Stimulated activated naive CD8-positive, alpha-beta T cell treated with anti-CD3 and anti-CD28 coated beads, Interleukin-15, Interleukin-2, amounts not matched to agents 100 U/mL and 50 U/mL, for 24 hours (primary cell): ENCODE results near the gene FBXW7.

Source experiments
- ATAC-seq: fragments of 150-1000 bp; cut with Tn5 transposase; one replicate; pipeline ENCODE4 v1.10.0; 2021
- DNase-seq: peaks from one replicate; pipeline ENCODE4 v3.0.0; 2021

Gene FBXW7

DNA sequence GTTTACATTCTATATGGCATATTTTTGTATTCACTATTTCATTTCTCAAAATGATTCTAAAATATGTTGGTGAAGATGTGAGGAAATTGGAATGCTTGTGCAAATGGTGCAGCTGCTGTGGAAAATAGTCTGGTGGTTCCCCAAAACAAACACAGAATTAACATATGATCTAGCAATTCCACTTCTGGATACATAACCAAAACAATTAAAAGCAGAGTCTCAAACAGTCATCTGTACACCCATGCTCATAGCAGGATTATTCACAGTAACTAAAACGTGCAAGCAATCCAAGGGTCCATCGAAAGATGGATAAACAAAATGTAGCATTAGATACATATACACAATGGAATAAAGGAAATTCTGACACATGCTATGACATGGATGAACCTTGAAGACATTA lies 204.8 kb downstream of the FBXW7 start:
- DNase-seq: no peak
- ATAC-seq: no peak

- no peak for DNase-seq
- ATAC-seq: no peak
These were observed 207.3 kb downstream of the FBXW7 start for GRCh38 chr4:152328582-152328981.

DNA sequence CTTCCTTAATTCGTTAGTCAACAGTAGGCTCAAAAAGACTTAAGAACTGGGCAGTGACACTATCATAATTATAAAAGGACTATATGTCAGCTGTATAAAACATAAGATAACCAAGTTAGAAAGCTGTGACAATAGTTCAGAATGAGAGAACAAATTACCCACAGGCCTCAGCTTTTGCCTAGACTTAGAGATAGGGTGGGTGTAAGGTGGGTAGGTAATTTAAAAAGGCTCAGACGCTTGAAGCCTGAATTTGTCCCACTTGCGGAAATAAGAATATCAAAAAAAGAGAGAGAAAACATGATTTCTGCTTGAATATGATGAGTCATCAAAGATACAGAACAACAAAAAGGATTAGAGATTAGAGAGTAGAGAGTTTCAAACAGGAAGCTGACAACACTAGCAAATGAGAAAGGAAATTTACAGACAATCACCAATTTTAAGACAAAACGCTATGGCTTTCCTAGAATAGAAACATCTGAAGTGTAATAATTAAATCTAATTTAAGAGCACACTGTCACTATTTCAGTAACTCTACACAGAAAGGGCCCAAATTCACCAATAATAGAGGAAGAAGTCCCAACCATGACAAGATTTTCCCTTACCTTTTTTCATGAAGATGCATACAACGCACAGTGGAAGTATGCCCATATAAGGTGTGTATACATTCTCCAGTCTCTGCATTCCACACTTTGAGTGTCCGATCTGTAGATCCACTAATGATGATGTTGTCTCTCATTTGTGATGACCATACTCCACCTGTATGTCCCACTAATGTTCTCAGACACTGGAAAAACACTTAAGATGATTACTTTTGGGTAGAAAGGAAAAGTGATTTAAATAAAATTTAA lies 208.1 kb downstream of the FBXW7 start:
- DNase-seq (no peak), ATAC-seq (no peak)

DNA sequence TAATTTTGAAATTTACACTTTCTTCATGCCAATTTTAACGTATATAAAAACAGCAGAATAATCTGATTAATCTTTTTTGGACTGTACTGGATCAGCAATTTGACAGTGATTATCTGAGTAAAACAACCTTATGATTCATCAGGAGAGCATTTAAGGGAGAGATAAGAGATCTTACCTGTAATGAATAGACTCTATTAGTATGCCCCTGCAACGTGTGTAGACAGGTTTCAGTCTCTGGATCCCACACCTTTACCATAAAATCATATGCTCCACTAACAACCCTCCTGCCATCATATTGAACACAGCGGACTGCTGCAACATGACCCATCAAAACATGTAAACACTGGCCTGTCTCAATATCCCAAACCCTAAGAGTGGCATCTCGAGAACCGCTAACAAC lies 210.1 kb downstream of the FBXW7 start:
- DNase-seq: no peak
- ATAC-seq: no peak

DNA sequence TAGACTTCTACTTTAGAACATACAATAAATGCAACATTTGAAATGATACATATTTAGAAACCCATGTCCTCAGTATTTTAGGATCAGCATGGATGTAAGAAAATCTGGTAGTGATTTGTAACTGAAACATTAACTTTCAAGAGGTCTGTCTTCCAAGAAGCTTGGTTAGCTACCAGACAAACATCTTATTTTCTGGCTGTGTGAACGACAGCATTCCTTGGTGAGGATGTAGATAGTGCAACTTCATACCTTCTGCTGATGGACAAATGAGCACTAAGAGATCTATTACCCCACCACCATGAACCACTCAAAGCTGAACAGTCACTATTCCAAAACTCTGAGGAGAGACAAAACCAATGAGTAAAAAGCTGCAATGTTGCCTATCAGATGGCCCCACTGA lies 212.7 kb downstream of the FBXW7 start:
- ATAC-seq: no peak
- DNase-seq: no peak

DNA sequence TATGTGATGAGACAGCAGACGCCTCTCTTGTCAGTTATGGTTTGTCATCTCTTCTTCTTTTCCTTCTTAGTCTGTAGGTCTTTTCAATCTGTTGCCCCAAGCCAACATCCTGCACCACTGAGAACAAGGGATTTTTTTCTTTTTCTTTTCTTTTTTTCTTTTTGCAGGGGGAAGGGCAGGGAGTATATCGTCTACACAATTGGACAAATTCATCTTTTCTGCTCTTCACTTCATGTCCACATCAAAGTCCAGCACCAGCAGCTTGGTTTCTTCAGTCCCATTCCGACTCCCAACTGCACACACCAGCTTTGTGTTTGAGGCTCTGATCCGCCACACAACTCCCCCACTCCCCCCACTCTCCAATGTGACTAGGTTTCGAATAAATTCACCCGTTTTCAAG lies 213.2 kb downstream of the FBXW7 start:
- DNase-seq (no peak), ATAC-seq (no peak)

GRCh38 chr4:152321923-152322322 lies 214.0 kb downstream of the FBXW7 start:
- ATAC-seq (no peak), DNase-seq (no peak)

GRCh38 chr4:152321398-152321797 lies 214.5 kb downstream of the FBXW7 start:
- ATAC-seq: no peak
- no peak for DNase-seq

DNA sequence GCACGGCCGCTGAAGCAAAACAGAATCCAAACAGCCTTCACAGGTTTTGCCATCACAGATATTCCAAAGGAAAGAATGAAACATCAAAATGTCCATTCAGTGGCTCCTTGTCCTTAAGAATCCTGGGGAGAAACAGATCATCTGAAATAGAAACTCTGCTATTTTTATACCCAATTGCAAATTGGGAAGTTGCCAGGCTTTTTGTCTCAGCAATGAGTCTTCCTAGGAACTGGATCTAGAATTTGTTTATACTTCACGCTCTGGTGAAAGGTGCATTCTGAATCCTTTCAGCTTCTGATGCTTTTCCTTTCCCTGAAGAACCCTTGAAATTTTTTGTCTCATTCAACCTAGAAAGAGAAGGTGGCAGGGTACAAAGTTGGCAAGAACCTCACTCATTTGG lies 218.9 kb downstream of the FBXW7 start:
- ATAC-seq (no peak), DNase-seq (no peak)

DNA sequence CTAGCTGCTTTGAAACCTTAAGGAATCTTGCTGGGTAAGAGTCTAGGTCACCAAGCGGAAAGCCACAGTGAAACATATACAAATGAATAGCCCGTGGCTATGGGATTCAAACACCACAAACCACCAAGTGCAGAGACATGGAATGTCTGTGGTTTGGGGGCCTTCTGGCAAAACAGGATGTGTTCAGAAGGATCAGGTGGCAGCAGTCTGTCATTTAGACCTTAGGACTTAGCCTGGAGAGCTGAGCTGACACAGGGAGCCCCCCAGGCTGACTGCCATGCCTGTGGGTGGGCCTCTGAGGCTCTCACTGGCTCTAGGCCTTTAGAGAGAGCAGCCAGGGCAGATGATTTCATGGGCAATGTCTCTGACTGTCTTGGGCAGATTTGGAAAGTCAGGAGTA lies 225.6 kb downstream of the FBXW7 start:
- no peak for ATAC-seq
- DNase-seq: no peak

DNA sequence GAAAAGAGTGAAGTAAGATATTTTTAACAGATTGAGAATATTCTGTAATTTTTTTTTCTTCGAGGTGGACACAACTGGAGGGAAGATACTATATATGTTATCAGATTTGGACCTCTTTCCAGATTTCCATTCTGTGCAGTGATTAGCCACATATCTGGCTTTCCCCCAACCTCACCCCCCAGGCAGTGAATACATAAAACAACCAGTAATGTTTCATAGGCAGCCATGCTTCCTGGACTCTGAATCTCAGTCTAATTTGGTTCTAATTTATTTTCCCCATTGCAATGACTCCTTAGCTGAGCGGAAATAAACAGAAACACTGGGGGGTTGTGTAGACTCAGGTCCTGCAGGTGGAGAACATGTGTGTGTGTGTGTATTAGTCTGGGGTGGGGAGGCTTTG lies 226.5 kb downstream of the FBXW7 start:
- DNase-seq: no peak
- ATAC-seq: no peak

DNA sequence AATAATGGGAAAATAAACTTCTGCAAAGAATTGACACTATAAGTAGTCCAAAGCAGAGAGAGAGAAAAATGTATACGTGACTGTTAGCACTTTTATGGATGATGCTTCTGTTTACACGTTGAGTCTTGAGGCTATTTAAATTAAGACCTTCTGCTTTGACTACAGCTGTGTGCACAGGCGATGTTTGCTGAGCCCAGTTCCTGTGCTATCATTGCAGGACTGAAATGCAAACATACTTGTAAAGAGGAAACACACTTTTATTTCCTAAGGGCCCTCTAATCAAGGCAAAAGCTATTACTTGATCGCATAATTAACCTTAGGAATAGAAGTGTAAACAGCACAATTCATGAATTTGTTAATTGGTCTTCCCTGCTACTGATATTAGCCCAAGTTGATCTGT lies 226.9 kb downstream of the FBXW7 start:
- DNase-seq (no peak), ATAC-seq (no peak)

GRCh38 chr4:152307669-152308068 lies 228.2 kb downstream of the FBXW7 start:
- DNase-seq: no peak
- ATAC-seq: no peak

DNA sequence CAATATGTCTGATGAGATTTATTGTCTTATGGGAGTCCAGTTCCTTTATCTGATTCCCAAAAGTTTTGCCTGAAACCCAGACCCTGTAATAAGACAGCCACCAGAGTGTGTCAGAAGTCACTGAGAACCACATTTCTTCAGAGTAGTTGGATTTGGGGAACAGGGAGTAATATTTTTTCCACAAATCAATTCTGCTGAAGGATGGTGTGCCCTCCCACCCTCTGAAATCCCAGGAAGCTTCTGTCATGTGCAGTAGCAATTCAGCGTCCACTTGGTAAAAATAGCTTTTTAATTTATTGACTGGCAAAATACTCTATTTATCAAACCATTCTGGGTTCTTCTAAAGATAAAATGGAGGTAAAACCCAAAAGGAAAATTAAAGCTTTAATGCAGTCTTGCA lies 229.4 kb downstream of the FBXW7 start:
- ATAC-seq (no peak), DNase-seq (no peak)

GRCh38 chr4:152304220-152304619 lies 231.7 kb downstream of the FBXW7 start:
- DNase-seq (no peak), ATAC-seq (no peak)

DNA sequence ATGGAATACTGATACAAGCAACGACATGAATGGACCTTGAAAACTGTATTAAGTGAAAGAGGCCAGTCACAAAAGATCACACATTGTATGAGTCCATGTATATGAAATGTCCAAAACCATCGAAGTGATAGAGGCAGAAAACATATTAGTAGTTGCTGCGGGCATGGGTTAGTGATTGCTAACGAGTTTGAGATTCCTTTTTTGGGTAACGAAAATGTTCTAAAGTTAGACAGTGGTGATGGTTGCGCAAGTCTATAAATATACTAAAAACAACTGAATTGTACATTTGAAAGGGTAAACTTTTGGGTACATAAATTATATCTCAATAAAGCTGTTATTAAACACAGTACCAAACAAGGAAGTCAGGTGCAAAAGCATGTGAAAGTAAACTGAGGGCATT lies 234.5 kb downstream of the FBXW7 start:
- ATAC-seq (no peak), DNase-seq (no peak)

DNA sequence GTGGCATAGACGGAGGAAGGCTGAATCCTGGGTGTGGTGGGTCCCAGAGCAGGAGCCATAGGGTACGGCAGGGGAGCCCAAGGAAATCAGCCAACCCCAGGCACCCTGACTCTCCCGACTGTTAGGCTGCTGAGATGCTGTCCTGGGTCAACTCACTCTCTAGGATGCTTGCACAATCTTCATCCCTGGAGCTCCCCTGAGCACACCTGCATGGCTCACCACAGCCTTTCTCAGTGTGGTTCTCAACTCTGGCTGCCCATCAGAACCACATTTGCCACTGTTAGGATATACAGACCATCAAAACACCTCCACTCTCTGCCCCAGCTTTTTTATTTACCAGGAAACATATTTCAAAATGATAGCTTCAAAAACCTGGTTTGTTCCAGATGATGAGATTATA lies 236.3 kb downstream of the FBXW7 start:
- no peak for DNase-seq
- ATAC-seq: no peak

- DNase-seq (no peak), ATAC-seq (no peak)
These were observed 239.5 kb downstream of the FBXW7 start for GRCh38 chr4:152296386-152296785.

DNA sequence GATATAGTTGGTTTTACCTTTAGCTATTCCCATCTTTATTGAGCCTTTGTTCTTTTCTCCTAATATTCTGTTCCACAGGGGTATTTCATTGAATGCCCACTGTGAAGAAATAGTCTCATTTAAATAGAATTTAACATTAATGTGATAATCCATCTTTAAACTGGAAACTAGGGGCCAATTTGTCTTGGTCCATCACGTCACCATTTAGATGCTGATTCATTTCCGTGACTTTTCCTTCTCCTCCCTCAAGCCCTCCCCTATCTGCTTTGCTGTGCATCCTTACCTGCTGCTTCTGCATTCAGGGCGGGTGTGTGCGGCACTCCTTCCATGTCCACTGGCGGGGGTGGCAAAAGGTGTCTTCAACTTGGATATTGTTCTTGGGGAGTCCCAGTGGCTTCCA lies 241.1 kb downstream of the FBXW7 start:
- DNase-seq (no peak), ATAC-seq (no peak)

DNA sequence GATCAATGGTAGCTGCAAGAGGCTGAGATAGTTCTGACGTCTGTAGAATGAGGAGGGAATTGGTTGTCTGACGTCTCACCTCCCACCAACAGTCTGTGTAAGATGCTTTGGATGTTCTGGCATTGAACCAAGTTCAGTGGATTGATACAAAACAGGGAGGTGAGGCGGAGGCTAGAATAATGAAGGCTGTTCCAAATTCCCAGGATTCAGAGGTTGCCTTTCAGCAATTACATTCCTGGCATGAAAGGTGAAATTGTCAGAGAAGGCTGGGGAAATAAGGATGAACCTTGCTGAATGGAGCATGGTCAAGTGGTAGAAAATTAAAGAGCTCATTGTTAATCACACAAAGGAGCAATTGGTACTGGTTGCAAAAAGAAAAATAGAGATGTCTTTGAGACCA lies 241.6 kb downstream of the FBXW7 start:
- ATAC-seq (no peak), DNase-seq (no peak)

GRCh38 chr4:152293527-152293926 lies 242.4 kb downstream of the FBXW7 start:
- ATAC-seq: no peak
- no peak for DNase-seq

DNA sequence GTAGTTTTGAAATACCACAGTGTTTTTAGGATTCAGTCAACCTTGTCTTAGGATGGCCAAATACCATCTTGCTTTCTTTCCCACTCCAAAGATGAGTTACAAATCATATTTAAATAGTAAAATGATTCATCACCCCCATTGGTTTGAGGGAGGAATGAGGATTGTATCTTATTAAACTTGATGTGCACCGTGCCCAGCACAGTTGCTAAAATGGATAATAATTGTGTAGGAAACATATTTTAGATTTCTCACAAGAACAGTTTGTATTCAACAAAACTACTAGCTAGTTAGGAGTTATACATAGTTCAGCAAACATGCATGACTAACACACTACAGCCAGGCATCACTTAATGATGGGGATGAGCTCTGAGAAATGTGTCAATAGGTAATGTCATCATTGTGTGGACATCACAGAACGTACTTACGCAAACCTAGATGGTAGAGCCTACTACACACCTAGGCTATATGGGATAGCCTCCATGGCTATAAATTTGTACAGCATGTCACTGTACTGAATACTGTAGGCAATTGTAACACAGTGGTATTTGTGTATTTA lies 245.4 kb downstream of the FBXW7 start:
- DNase-seq: no peak
- ATAC-seq: no peak

DNA sequence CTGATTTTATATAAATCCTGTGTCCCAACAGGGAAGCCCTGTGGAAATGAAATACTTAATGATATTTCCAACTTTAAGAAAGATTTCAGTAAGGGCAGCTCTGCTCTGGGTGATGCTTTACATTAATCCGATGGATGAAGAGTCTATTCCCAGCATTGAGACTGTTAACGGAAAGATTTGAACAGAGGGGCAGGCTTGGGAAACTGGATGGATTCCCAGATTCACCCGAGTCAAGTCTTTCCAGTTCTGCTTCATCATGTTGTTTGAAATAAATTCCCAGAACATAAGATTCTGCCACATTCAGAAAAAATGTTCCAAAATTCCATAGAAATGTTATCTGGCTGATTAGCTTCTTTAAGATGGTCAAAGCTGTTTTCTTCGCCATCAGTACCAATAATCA lies 246.0 kb downstream of the FBXW7 start:
- DNase-seq: no peak
- ATAC-seq: no peak

DNA sequence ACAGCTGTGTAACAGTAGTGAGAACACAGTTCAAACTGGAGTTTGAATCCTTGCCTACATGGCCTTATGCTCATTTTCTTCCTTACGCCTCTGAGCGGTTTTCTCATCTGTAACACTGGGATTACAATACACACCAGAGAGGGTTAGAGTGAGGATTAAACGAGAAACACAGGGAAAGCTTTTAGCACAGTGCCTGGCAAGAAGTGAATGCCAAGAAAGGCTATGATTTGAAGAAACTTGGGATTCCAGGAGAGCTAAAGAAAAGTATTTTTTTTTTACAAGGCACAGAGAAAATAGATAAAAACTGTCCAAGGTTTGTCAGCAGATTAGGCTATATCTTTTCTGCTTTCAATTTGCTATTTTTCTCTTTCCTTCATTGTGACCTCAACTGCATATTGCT lies 246.4 kb downstream of the FBXW7 start:
- no peak for DNase-seq
- no peak for ATAC-seq
